ENCODE measurements around the gene SORBS1.

The SORBS1 gene

DNA sequence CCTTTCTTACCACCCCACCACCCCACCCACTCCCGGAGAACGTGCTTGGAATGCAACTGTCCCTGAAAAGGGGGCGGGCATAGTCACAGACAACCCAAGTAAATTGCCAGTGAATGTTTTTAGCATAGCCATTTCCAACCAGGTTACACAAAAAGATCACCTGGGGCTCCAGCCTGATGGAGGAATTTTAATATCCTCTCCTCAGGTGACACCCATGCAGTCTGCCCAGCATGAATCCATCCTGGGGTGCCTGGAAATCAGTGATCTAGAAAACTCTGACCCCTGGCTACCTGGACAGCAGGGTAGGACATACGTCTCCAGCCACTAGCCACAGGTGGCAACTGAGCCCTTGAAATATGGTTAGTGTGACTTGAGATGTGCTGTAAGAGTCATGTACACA lies 61.1 kb downstream of the SORBS1 start:
- no peak for TF ChIP-seq ISL1 (CRISPR knock-in tag; IDR thresholded peaks at IDR 0.05)
- no peak for TF ChIP-seq ARNTL (CRISPR knock-in tag; IDR thresholded peaks at IDR 0.05; ENCODE audit: borderline replicate concordance, low read depth)
- TF ChIP-seq, protein P1, sequence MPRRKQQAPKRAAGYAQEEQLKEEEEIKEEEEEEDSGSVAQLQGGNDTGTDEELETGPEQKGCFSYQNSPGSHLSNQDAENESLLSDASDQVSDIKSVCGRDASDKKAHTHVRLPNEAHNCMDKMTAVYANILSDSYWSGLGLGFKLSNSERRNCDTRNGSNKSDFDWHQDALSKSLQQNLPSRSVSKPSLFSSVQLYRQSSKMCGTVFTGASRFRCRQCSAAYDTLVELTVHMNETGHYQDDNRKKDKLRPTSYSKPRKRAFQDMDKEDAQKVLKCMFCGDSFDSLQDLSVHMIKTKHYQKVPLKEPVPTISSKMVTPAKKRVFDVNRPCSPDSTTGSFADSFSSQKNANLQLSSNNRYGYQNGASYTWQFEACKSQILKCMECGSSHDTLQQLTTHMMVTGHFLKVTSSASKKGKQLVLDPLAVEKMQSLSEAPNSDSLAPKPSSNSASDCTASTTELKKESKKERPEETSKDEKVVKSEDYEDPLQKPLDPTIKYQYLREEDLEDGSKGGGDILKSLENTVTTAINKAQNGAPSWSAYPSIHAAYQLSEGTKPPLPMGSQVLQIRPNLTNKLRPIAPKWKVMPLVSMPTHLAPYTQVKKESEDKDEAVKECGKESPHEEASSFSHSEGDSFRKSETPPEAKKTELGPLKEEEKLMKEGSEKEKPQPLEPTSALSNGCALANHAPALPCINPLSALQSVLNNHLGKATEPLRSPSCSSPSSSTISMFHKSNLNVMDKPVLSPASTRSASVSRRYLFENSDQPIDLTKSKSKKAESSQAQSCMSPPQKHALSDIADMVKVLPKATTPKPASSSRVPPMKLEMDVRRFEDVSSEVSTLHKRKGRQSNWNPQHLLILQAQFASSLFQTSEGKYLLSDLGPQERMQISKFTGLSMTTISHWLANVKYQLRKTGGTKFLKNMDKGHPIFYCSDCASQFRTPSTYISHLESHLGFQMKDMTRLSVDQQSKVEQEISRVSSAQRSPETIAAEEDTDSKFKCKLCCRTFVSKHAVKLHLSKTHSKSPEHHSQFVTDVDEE (CRISPR knock-in tag; IDR thresholded peaks at IDR 0.05): no peak
- TF ChIP-seq ZNF565 (CRISPR knock-in tag; conservative IDR thresholded peaks at IDR 0.05; ENCODE audit: low read depth): no peak
- no peak for ATAC-seq

DNA sequence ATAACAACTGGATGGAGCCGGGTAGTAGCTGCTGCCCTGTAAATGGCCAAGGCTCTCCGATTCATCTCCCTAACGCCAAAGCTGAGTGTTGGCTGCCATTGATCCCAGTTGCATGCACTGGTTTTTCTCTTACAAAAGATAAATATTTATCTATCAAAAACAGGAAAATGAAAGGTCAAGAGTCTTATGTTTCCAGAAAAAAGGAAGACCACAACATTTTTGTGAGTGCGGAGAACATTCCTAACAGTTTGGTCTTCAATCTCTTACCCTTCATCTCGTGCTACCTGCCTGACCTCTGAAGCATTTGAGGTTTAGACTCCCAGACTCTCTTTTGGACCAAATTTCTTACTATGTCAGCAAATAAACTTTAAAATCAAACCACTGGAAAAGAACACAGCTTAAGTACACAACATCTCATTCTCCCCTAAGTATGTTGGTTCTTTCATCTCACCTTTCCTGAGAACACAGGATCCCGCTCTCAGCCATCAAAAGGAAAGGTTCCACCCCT lies 61.6 kb downstream of the SORBS1 start:
- TF ChIP-seq ZNF70 (CRISPR knock-in tag; IDR thresholded peaks at IDR 0.05): no peak
- TF ChIP-seq, protein P1 (CRISPR knock-in tag; IDR thresholded peaks at IDR 0.05): no peak
- TF ChIP-seq, protein P2, sequence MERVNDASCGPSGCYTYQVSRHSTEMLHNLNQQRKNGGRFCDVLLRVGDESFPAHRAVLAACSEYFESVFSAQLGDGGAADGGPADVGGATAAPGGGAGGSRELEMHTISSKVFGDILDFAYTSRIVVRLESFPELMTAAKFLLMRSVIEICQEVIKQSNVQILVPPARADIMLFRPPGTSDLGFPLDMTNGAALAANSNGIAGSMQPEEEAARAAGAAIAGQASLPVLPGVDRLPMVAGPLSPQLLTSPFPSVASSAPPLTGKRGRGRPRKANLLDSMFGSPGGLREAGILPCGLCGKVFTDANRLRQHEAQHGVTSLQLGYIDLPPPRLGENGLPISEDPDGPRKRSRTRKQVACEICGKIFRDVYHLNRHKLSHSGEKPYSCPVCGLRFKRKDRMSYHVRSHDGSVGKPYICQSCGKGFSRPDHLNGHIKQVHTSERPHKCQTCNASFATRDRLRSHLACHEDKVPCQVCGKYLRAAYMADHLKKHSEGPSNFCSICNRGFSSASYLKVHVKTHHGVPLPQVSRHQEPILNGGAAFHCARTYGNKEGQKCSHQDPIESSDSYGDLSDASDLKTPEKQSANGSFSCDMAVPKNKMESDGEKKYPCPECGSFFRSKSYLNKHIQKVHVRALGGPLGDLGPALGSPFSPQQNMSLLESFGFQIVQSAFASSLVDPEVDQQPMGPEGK (CRISPR knock-in tag; IDR thresholded peaks at IDR 0.05; ENCODE audit: borderline replicate concordance): no peak
- TF ChIP-seq, protein P3, sequence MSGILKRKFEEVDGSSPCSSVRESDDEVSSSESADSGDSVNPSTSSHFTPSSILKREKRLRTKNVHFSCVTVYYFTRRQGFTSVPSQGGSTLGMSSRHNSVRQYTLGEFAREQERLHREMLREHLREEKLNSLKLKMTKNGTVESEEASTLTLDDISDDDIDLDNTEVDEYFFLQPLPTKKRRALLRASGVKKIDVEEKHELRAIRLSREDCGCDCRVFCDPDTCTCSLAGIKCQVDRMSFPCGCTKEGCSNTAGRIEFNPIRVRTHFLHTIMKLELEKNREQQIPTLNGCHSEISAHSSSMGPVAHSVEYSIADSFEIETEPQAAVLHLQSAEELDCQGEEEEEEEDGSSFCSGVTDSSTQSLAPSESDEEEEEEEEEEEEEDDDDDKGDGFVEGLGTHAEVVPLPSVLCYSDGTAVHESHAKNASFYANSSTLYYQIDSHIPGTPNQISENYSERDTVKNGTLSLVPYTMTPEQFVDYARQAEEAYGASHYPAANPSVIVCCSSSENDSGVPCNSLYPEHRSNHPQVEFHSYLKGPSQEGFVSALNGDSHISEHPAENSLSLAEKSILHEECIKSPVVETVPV (CRISPR knock-in tag; IDR thresholded peaks at IDR 0.05): no peak
- TF ChIP-seq BACH2 (CRISPR knock-in tag; IDR thresholded peaks at IDR 0.05; ENCODE audit: borderline replicate concordance): no peak
- no peak for TF ChIP-seq TOX (CRISPR knock-in tag; IDR thresholded peaks at IDR 0.05; ENCODE audit: borderline replicate concordance)
- no peak for TF ChIP-seq SNAI2 (CRISPR knock-in tag; IDR thresholded peaks at IDR 0.05)
- no peak for ATAC-seq

DNA sequence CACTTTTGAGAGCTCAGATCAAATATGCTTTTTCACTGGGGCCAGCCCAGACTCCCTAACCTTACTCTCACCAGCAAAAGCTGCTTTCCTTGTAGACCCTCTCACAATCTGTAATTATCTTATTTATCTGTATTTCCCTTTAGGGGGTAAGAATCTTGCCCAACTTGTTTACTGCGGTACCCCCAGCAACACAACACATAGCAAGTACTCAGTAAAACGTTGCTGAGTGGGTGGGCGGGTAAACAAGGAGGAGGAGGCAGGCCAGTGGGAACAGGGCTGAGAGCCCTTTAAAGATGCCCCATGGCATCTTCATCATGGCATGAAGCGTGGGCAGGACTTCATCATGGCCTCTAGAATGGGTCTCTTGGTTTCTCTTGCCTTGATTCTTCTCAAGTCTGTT lies 64.2 kb downstream of the SORBS1 start:
- ATAC-seq: no peak
- no peak for TF ChIP-seq BACH2 (CRISPR knock-in tag; IDR thresholded peaks at IDR 0.05; ENCODE audit: borderline replicate concordance)
- TF ChIP-seq, protein P4, sequence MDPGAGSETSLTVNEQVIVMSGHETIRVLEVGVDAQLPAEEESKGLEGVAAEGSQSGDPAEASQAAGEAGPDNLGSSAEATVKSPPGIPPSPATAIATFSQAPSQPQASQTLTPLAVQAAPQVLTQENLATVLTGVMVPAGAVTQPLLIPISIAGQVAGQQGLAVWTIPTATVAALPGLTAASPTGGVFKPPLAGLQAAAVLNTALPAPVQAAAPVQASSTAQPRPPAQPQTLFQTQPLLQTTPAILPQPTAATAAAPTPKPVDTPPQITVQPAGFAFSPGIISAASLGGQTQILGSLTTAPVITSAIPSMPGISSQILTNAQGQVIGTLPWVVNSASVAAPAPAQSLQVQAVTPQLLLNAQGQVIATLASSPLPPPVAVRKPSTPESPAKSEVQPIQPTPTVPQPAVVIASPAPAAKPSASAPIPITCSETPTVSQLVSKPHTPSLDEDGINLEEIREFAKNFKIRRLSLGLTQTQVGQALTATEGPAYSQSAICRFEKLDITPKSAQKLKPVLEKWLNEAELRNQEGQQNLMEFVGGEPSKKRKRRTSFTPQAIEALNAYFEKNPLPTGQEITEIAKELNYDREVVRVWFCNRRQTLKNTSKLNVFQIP (CRISPR knock-in tag; IDR thresholded peaks at IDR 0.05; ENCODE audit: borderline replicate concordance, low read depth): no peak
- no peak for TF ChIP-seq ZNF8 (CRISPR knock-in tag; IDR thresholded peaks at IDR 0.05)
- no peak for TF ChIP-seq ZNF565 (CRISPR knock-in tag; conservative IDR thresholded peaks at IDR 0.05; ENCODE audit: low read depth)
- TF ChIP-seq, protein P1 (CRISPR knock-in tag; IDR thresholded peaks at IDR 0.05): no peak
- no peak for TF ChIP-seq ISL1 (CRISPR knock-in tag; IDR thresholded peaks at IDR 0.05)
- TF ChIP-seq ARNTL (CRISPR knock-in tag; IDR thresholded peaks at IDR 0.05; ENCODE audit: borderline replicate concordance, low read depth): no peak
- TF ChIP-seq ZNF70 (CRISPR knock-in tag; IDR thresholded peaks at IDR 0.05): no peak
- no peak for TF ChIP-seq ZFP3 (CRISPR knock-in tag; IDR thresholded peaks at IDR 0.05)
- TF ChIP-seq, protein P2 (CRISPR knock-in tag; IDR thresholded peaks at IDR 0.05; ENCODE audit: borderline replicate concordance): no peak
- TF ChIP-seq, protein P5, sequence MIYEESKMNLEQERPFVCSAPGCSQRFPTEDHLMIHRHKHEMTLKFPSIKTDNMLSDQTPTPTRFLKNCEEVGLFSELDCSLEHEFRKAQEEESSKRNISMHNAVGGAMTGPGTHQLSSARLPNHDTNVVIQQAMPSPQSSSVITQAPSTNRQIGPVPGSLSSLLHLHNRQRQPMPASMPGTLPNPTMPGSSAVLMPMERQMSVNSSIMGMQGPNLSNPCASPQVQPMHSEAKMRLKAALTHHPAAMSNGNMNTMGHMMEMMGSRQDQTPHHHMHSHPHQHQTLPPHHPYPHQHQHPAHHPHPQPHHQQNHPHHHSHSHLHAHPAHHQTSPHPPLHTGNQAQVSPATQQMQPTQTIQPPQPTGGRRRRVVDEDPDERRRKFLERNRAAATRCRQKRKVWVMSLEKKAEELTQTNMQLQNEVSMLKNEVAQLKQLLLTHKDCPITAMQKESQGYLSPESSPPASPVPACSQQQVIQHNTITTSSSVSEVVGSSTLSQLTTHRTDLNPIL (CRISPR knock-in tag; IDR thresholded peaks at IDR 0.05; ENCODE audit: low read depth): no peak

Data from SK-N-SH treated with all-trans-retinoic acid at 6 μM for 48 hours (cell line).